Measurements from ENCODE around the gene PDE9A. TPM values are rescaled to one million over a fixed set of nuclear protein-coding genes. Genes with fewer than 3 reads are reported as not detected.

The PDE9A gene
- total RNA-seq, 4 donors from 2014 or later, result 6.9 to 13.0 (median 11.1) TPM

DNA sequence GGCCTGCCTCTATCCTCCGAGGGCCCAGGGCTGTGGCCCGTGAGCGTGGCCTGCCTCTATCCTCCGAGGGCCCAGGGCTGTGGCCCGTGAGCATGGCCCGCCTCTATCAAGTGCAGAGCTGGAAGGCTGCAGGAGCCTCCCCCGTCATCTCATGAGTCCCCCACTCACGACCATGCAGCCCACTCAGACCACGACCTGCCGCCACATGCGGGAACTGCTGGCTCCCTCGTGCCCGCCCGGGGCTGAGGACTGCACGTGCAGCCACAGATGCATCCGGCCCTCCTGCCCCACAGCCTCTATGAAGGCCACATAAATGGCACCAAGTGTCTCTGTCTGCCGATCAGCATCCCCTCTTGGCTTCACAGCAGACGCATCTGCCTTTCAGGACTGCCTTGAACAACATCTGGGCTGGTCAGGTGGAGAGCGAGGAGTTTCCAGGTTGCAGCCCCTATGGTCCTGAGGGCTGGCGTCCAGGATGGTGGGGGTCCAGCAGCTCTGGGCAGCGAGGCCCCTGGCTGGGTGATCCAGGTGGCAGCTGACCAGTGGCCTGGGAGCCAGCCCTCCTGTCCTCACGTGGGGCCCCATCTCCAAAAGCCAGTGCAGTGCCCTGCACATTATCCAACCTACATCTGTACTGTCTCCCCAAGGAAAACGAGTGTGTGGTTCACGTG, 103.3 kb downstream of the PDE9A start:
- no peak overlapping the region for H3K4me3 ChIP-seq (replicated peaks in 1 of 3)
- intact Hi-C loops (cut with DNase I), result no loop called here
- 92 to 94% methylated on average over 12 to 22 of the region's 24 CpGs for WGBS, 2 donors
- H3K36me3 ChIP-seq, result no peaks in the 10 kb centered on the region
- TF ChIP-seq POLR2A (IDR thresholded peaks at IDR 0.05), result no peak
- TF ChIP-seq, protein P1, sequence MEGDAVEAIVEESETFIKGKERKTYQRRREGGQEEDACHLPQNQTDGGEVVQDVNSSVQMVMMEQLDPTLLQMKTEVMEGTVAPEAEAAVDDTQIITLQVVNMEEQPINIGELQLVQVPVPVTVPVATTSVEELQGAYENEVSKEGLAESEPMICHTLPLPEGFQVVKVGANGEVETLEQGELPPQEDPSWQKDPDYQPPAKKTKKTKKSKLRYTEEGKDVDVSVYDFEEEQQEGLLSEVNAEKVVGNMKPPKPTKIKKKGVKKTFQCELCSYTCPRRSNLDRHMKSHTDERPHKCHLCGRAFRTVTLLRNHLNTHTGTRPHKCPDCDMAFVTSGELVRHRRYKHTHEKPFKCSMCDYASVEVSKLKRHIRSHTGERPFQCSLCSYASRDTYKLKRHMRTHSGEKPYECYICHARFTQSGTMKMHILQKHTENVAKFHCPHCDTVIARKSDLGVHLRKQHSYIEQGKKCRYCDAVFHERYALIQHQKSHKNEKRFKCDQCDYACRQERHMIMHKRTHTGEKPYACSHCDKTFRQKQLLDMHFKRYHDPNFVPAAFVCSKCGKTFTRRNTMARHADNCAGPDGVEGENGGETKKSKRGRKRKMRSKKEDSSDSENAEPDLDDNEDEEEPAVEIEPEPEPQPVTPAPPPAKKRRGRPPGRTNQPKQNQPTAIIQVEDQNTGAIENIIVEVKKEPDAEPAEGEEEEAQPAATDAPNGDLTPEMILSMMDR (IDR thresholded peaks at IDR 0.05), result no peak
- H3K4me1 ChIP-seq, result no peaks in the 10 kb centered on the region
- no peak for DNase-seq
- no peaks in the 10 kb centered on the region for H3K27me3 ChIP-seq
- no peaks in the 10 kb centered on the region for H3K9me3 ChIP-seq
- no peak overlapping the region for H3K27ac ChIP-seq

- 99 to 100% methylated on average over 6 to 9 of the region's 10 CpGs for WGBS, 2 donors
- TF ChIP-seq, protein P1 (IDR thresholded peaks at IDR 0.05), result no peak
- no peak for TF ChIP-seq POLR2A (IDR thresholded peaks at IDR 0.05)
- no peaks in the 10 kb centered on the region for H3K36me3 ChIP-seq
Measured at GRCh38 chr21:42757422-42757821, 104.0 kb downstream of the PDE9A start.

GRCh38 chr21:42757826-42758655, 104.6 kb downstream of the PDE9A start:
- Histone ChIP-seq H3K27me3 (no peaks in the 10 kb centered on the region), H3K4me1 (no peaks in the 10 kb centered on the region), H3K36me3 (no peaks in the 10 kb centered on the region), H3K27ac (no peak overlapping the region), H3K9me3 (no peaks in the 10 kb centered on the region), H3K4me3 (replicated peaks in 1 of 3) (no peak overlapping the region)
- intact Hi-C loops (cut with DNase I), result no loop called here
- TF ChIP-seq, protein P1 (IDR thresholded peaks at IDR 0.05), result no peak
- TF ChIP-seq POLR2A (IDR thresholded peaks at IDR 0.05), result no peak
- WGBS, 2 donors, result 93 to 95% methylated on average over 16 to 17 of the region's 17 CpGs
- no peak for DNase-seq

More at GRCh38 chr21:42757422-42757821, 104.0 kb downstream of the PDE9A start:
- Histone ChIP-seq H3K9me3 (no peaks in the 10 kb centered on the region), H3K27me3 (no peaks in the 10 kb centered on the region), H3K4me3 (replicated peaks in 1 of 3) (no peak overlapping the region), H3K27ac (no peak overlapping the region), H3K4me1 (no peaks in the 10 kb centered on the region)
- intact Hi-C loops (cut with DNase I), result no loop called here
- no peak for DNase-seq

DNA sequence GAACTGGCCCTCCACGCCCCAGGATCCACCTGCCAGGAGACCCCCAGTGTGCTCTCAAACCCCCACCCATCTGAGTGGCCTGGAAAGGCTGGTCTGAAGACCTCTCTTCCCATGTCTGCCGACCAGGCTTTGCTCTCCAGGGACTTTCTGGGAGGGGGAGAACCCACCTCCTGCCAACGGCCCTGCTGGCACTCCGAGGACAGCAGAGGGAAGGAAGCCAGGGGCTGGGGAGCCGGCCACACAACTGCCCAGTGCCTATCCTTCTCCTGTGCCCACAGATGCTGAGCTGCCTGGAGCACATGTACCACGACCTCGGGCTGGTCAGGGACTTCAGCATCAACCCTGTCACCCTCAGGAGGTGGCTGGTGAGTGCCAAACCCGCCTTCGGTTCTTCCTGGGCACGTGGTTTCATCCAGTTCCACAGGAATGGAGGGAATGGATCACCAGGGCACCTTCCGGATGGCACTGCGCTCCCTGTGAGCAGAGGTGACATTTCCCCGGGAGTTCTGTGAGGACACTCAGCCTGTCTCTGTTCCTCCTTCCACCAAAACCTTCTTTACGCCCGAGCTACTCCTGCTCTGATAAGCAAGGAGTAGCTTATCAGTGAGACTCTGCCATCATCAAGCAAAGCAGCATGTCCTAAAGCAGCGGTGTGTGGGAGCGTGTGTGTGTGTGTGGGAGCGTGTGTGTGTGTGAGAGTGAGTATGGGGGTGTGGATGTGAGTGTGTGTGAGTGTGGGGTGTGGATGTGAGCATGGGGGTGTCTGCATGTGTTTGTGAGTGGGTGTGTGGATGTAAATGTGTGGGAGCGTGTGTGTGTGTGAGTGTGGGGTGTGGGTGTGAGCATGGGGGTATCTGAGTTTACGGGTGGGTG, 105.5 kb downstream of the PDE9A start:
- DNase-seq, result no peak
- TF ChIP-seq POLR2A (IDR thresholded peaks at IDR 0.05), result no peak
- TF ChIP-seq, protein P1 (IDR thresholded peaks at IDR 0.05), result no peak
- intact Hi-C loops (cut with DNase I), result no loop called here
- Histone ChIP-seq H3K4me1 (no peaks in the 10 kb centered on the region), H3K4me3 (replicated peaks in 1 of 3) (no peak overlapping the region), H3K9me3 (no peaks in the 10 kb centered on the region), H3K36me3 (peaks cover 0 to 3% of the 10 kb centered on the region in 2 donors), H3K27me3 (no peaks in the 10 kb centered on the region), H3K27ac (no peak overlapping the region)
- 89 to 92% methylated on average over 11 to 12 of the region's 20 CpGs for WGBS, 2 donors
